DOHH2 (cell line): ENCODE results near the gene ATP5F1A.
"Not testable (repeated sequence)": the region's sequence is repeated elsewhere in the genome, so short reads cannot be mapped to it uniquely, and the experiment has no call there.

Experiments used
- H3F3A ChIP-seq: fragments of 200-600 bp; sonication (generic), shearing (Covaris generic); 2 replicates; pipeline ENCODE4 v1.6.0; 2016; ENCODE audit warnings: antibody characterized with exemption, mild to moderate bottlenecking; ENCODE audit not compliant: control insufficient read depth, insufficient read depth
- H3K27ac ChIP-seq: fragments of 200-600 bp; sonication (generic); 2 replicates; pipeline ENCODE4 v1.5.1; 2014; ENCODE audit warnings: low read depth, mild to moderate bottlenecking, low read length, moderate library complexity
- H3K27me3 ChIP-seq: fragments of 200-600 bp; sonication (generic); 2 replicates; pipeline ENCODE4 v1.6.1; 2014; ENCODE audit warnings: mild to moderate bottlenecking, low read length, mixed read lengths; ENCODE audit not compliant: control insufficient read depth
- H3K36me3 ChIP-seq: fragments of 200-600 bp; sonication (generic); 2 replicates; pipeline ENCODE4 v1.6.1; 2014; ENCODE audit warnings: mild to moderate bottlenecking, low read length, moderate library complexity, mixed read lengths; ENCODE audit not compliant: control insufficient read depth
- H3K4me1 ChIP-seq: fragments of 200-600 bp; sonication (generic); 2 replicates; pipeline ENCODE4 v1.6.1; 2014; ENCODE audit warnings: mild to moderate bottlenecking, low read length, mixed read lengths; ENCODE audit not compliant: control insufficient read depth
- H3K4me2 ChIP-seq: fragments of 200-600 bp; sonication (generic); 2 replicates; pipeline ENCODE4 v1.6.0; 2014; ENCODE audit warnings: mild to moderate bottlenecking, low read length, moderate library complexity
- H3K4me3 ChIP-seq: fragments of 200-600 bp; sonication (generic); 2 replicates; pipeline ENCODE4 v1.5.1; 2014; ENCODE audit warnings: mild to moderate bottlenecking, low read length, mixed read lengths
- H3K79me2 ChIP-seq: fragments of 200-600 bp; sonication (generic); 2 replicates; pipeline ENCODE4 v1.6.1; 2014; ENCODE audit warnings: mild to moderate bottlenecking, low read length, mixed read lengths; ENCODE audit not compliant: control insufficient read depth
- H3K9me2 ChIP-seq: fragments of 200-600 bp; sonication (generic); replicated peaks from 2 replicates; pipeline ENCODE4 v1.6.1; 2014; ENCODE audit warnings: mild to moderate bottlenecking, low read length, mixed read lengths; ENCODE audit not compliant: control insufficient read depth
- H3K9me3 ChIP-seq: fragments of 200-600 bp; sonication (generic); 2 replicates; pipeline ENCODE4 v1.6.1; 2014; ENCODE audit warnings: antibody characterized with exemption, low read length, mixed read lengths; ENCODE audit not compliant: control insufficient read depth, insufficient read depth
- H4K20me1 ChIP-seq: fragments of 200-600 bp; sonication (generic); 2 replicates; pipeline ENCODE4 v1.6.0; 2014; ENCODE audit warnings: low read depth, mild to moderate bottlenecking, antibody characterized with exemption, low read length, moderate library complexity; ENCODE audit not compliant: control insufficient read depth, insufficient read depth
- CTCF ChIP-seq: fragments of 200-600 bp; sonication (generic); IDR thresholded peaks from one replicate; pipeline ENCODE4 v1.5.1; 2014; ENCODE audit warnings: antibody characterized with exemption, mild to moderate bottlenecking, low read depth, low read length; ENCODE audit not compliant: poor library complexity, severe bottlenecking
- EZH2phosphoT487 ChIP-seq: fragments of 200-600 bp; sonication (generic); IDR thresholded peaks from 2 replicates; pipeline ENCODE4 v1.6.1; 2017; ENCODE audit warnings: borderline replicate concordance, mild to moderate bottlenecking, antibody characterized with exemption, low read length, moderate library complexity, mixed read lengths

The ATP5F1A gene

GRCh38 chr18:46051731-46052461 lies 46.2 kb downstream of the ATP5F1A start:
- no peaks in the 10 kb centered on the region for H4K20me1 ChIP-seq
- H3K79me2 ChIP-seq, result no peaks in the 10 kb centered on the region
- no peaks in the 10 kb centered on the region for H3K9me2 ChIP-seq
- no peaks in the 10 kb centered on the region for H3K4me1 ChIP-seq
- no peak overlapping the region for H3K4me3 ChIP-seq
- TF ChIP-seq EZH2phosphoT487 (no peak), CTCF (no peak)
- no peaks in the 10 kb centered on the region for H3K9me3 ChIP-seq
- peaks cover 26% of the 10 kb centered on the region for H3K27me3 ChIP-seq
- H3K27ac ChIP-seq, result no peak overlapping the region
- no peaks in the 10 kb centered on the region for H3K36me3 ChIP-seq
- H3F3A ChIP-seq, result no peaks in the 10 kb centered on the region
- H3K4me2 ChIP-seq, result no peak overlapping the region

GRCh38 chr18:46050268-46050667 lies 47.8 kb downstream of the ATP5F1A start:
- H3K9me2 ChIP-seq, result no peaks in the 10 kb centered on the region
- H3K9me3 ChIP-seq, result no peaks in the 10 kb centered on the region
- TF ChIP-seq CTCF (no peak), EZH2phosphoT487 (no peak)
- H4K20me1 ChIP-seq, result no peaks in the 10 kb centered on the region
- H3K27me3 ChIP-seq, result peaks cover 19% of the 10 kb centered on the region
- no peak overlapping the region for H3K4me2 ChIP-seq
- no peaks in the 10 kb centered on the region for H3K36me3 ChIP-seq
- no peaks in the 10 kb centered on the region for H3F3A ChIP-seq
- H3K79me2 ChIP-seq, result no peaks in the 10 kb centered on the region
- H3K27ac ChIP-seq, result no peak overlapping the region
- H3K4me1 ChIP-seq, result no peaks in the 10 kb centered on the region
- no peak overlapping the region for H3K4me3 ChIP-seq

GRCh38 chr18:46048641-46049040 lies 49.5 kb downstream of the ATP5F1A start:
- Histone ChIP-seq H3K9me2 (no peaks in the 10 kb centered on the region), H3K79me2 (no peaks in the 10 kb centered on the region), H3K9me3 (no peaks in the 10 kb centered on the region), H3F3A (no peaks in the 10 kb centered on the region), H3K4me2 (no peak overlapping the region), H3K4me1 (no peaks in the 10 kb centered on the region), H3K27me3 (peaks cover 12% of the 10 kb centered on the region; the same call in 1 of the 2 replicates), H4K20me1 (no peaks in the 10 kb centered on the region), H3K36me3 (no peaks in the 10 kb centered on the region), H3K4me3 (no peak overlapping the region), H3K27ac (no peak overlapping the region)
- TF ChIP-seq CTCF, result no peak
- no peak for TF ChIP-seq EZH2phosphoT487

- H3K27ac ChIP-seq, H3K9me2 ChIP-seq, H3K36me3 ChIP-seq, H3K4me1 ChIP-seq, H3K79me2 ChIP-seq, H3K4me2 ChIP-seq, H3F3A ChIP-seq, H4K20me1 ChIP-seq, H3K9me3 ChIP-seq, H3K4me3 ChIP-seq, H3K27me3 ChIP-seq: not testable (repeated sequence)
Observed at GRCh38 chr18:46047369-46047768, 50.7 kb downstream of the ATP5F1A start.
